ENCODE data around the gene UHMK1. TPM values are rescaled to one million over a fixed set of nuclear protein-coding genes. Genes with fewer than 3 reads are reported as not detected.

Gene UHMK1
- total RNA-seq, 1 donor from 2014 or later, result 65.6 TPM

GRCh38 chr1:162549001-162549400, 51.4 kb downstream of the UHMK1 start:
- no peak for TF ChIP-seq CTCF (IDR thresholded peaks at IDR 0.05)
- Mint-ChIP-seq H3K27ac (no peak overlapping the region), H3K4me1 (no peaks in the 10 kb centered on the region), H3K27me3 (no peaks in the 10 kb centered on the region), H3K9me3 (peaks cover 2% of the 10 kb centered on the region), H3K36me3 (ENCODE audit: low read depth) (no peaks in the 10 kb centered on the region), H3K4me3 (no peak overlapping the region)
- intact Hi-C loops (cut with micrococcal nuclease), result no loop called here
- no peak for DNase-seq
- ChIA-PET CTCF (no interaction called here), POLR2A (no interaction called here)
- ATAC-seq (ENCODE audit: low read depth), result no peak

- Mint-ChIP-seq H3K27me3 (no peaks in the 10 kb centered on the region), H3K36me3 (ENCODE audit: low read depth) (no peaks in the 10 kb centered on the region), H3K9me3 (no peaks in the 10 kb centered on the region), H3K27ac (no peak overlapping the region), H3K4me1 (no peaks in the 10 kb centered on the region), H3K4me3 (no peak overlapping the region)
- ChIA-PET CTCF (no interaction called here), POLR2A (no interaction called here)
- intact Hi-C loops (cut with micrococcal nuclease), result no loop called here
- TF ChIP-seq CTCF (IDR thresholded peaks at IDR 0.05), result no peak
- ATAC-seq (ENCODE audit: low read depth), result no peak
- no peak for DNase-seq
Observed at GRCh38 chr1:162550925-162551324, 53.3 kb downstream of the UHMK1 start.

- no peak for ATAC-seq (ENCODE audit: low read depth)
- no peak overlapping the region for H3K27ac Mint-ChIP-seq
- H3K4me3 Mint-ChIP-seq, result no peak overlapping the region
- H3K27me3 Mint-ChIP-seq, result no peaks in the 10 kb centered on the region
- no peak for TF ChIP-seq CTCF (IDR thresholded peaks at IDR 0.05)
- H3K9me3 Mint-ChIP-seq, result no peaks in the 10 kb centered on the region
- no peaks in the 10 kb centered on the region for H3K36me3 Mint-ChIP-seq (ENCODE audit: low read depth)
- intact Hi-C loops (cut with micrococcal nuclease), result no loop called here
- CTCF ChIA-PET, result no interaction called here
- no peaks in the 10 kb centered on the region for H3K4me1 Mint-ChIP-seq
- no peak for DNase-seq
- POLR2A ChIA-PET, result no interaction called here
Observed at GRCh38 chr1:162551969-162552683, 54.5 kb downstream of the UHMK1 start.

- ChIA-PET CTCF (no interaction called here), POLR2A (no interaction called here)
- Mint-ChIP-seq H3K9me3 (no peaks in the 10 kb centered on the region), H3K4me1 (no peaks in the 10 kb centered on the region), H3K27me3 (no peaks in the 10 kb centered on the region), H3K36me3 (ENCODE audit: low read depth) (no peaks in the 10 kb centered on the region), H3K27ac (no peak overlapping the region), H3K4me3 (no peak overlapping the region)
- intact Hi-C loops (cut with micrococcal nuclease), result no loop called here
- ATAC-seq (ENCODE audit: low read depth), result no peak
- no peak for DNase-seq
- no peak for TF ChIP-seq CTCF (IDR thresholded peaks at IDR 0.05)
Observed at GRCh38 chr1:162552684-162553252, 55.1 kb downstream of the UHMK1 start.

- Mint-ChIP-seq H3K36me3 (ENCODE audit: low read depth) (no peaks in the 10 kb centered on the region), H3K27ac (no peak overlapping the region), H3K27me3 (no peaks in the 10 kb centered on the region), H3K9me3 (no peaks in the 10 kb centered on the region), H3K4me1 (no peaks in the 10 kb centered on the region), H3K4me3 (no peak overlapping the region)
- ChIA-PET CTCF (no interaction called here), POLR2A (no interaction called here)
- no peak for TF ChIP-seq CTCF (IDR thresholded peaks at IDR 0.05)
- ATAC-seq (ENCODE audit: low read depth) (no peak), DNase-seq (no peak)
- intact Hi-C loops (cut with micrococcal nuclease), result no loop called here
Observed at GRCh38 chr1:162554258-162554657, 56.6 kb downstream of the UHMK1 start.

Measured in activated B cell treated with CpG ODN at 0.5 μM for 24 hours (primary cell).